ENCODE data around the gene FAM78A.

The FAM78A gene

DNA sequence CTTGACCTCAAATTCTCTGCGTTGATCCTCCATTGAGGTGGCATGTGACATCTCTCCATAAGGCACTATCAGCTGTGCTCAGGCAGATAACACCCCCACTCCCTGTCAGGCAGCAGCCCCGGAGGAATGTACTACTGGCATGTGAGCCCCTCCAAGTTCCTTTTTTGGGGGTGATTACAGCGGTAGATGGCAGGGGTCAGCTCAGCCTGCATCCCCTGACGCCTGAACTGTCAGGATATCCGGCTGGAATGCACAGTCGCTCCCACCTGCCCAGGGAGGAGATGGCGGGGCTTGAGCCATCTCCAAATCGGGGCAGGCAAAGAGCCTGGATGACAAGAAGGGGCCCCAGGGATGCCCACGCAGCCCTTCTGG lies 40.8 kb downstream of the FAM78A start:
- Histone ChIP-seq H3F3A (ENCODE audit: insufficient read depth, low read length) (peaks cover 12% of the 10 kb centered on the region), H3K4me3 (ENCODE audit: low read length) (no peak overlapping the region), H3K27me3 (replicated peaks; ENCODE audit: insufficient read depth, low read length) (no peaks in the 10 kb centered on the region), H2AFZ (ENCODE audit: low read length) (no peak overlapping the region), H3K79me2 (ENCODE audit: low read length) (no peaks in the 10 kb centered on the region), H3K36me3 (replicated peaks; ENCODE audit: insufficient read depth, low read length) (peaks cover 4% of the 10 kb centered on the region; the same call in 1 of the 2 replicates), H3K4me1 (ENCODE audit: low read length) (peaks cover 22% of the 10 kb centered on the region), H3K9ac (ENCODE audit: low read length) (no peak overlapping the region), H3K4me2 (ENCODE audit: low read depth, low read length) (no peak overlapping the region), H3K9me3 (replicated peaks; ENCODE audit: insufficient read depth, low read length) (no peaks in the 10 kb centered on the region), H4K20me1 (ENCODE audit: insufficient read depth, low read length) (no peaks in the 10 kb centered on the region), H3K27ac (ENCODE audit: low read length) (no peak overlapping the region), H3K9me2 (replicated peaks; ENCODE audit: insufficient read depth, low read length) (no peaks in the 10 kb centered on the region)
- no peak for DNase-seq
- TF ChIP-seq, protein P1, sequence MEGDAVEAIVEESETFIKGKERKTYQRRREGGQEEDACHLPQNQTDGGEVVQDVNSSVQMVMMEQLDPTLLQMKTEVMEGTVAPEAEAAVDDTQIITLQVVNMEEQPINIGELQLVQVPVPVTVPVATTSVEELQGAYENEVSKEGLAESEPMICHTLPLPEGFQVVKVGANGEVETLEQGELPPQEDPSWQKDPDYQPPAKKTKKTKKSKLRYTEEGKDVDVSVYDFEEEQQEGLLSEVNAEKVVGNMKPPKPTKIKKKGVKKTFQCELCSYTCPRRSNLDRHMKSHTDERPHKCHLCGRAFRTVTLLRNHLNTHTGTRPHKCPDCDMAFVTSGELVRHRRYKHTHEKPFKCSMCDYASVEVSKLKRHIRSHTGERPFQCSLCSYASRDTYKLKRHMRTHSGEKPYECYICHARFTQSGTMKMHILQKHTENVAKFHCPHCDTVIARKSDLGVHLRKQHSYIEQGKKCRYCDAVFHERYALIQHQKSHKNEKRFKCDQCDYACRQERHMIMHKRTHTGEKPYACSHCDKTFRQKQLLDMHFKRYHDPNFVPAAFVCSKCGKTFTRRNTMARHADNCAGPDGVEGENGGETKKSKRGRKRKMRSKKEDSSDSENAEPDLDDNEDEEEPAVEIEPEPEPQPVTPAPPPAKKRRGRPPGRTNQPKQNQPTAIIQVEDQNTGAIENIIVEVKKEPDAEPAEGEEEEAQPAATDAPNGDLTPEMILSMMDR (IDR thresholded peaks at IDR 0.05; ENCODE audit: low read length) = no peak
- TF ChIP-seq EZH2 (optimal IDR thresholded peaks at IDR 0.05; ENCODE audit: low read depth, low read length) = no peak
- no peak for TF ChIP-seq EZH2phosphoT487 (IDR thresholded peaks at IDR 0.05; ENCODE audit: low read length)

DNA sequence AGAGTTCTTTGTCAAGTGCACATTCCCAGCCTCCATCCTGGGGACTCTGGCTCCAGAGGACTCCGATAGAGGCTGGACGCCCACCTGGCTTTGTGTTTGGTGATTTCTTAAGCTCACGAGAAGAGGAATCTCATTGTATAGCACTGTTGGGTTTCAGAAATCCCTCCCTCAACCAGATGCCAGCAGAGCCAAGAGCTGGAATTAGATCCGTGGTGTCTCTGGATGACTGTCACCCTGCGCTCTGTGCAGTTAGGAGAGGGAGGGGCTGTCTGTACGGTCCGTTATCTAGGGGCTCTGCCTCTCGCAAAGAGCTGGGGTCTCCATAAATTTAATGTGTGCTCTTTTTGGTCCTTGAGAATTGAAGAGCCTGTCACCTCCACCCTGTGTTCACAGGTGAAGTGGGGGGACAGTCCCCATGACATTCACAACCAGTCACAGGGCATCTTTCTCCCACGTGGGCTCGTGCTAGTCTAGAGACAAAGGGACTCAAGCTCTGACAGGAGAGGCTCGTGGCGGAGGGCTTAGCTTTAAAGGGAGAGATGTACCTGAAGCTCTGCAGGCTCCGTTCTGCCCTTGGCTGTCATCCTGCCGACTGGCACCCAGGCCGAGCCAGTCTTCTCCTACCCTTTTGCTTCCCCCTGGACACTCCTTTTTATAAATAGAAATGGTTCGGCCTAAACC lies 41.4 kb downstream of the FAM78A start:
- Histone ChIP-seq H3K4me3 (ENCODE audit: low read length) (no peak overlapping the region), H3K36me3 (replicated peaks; ENCODE audit: insufficient read depth, low read length) (peaks cover 4% of the 10 kb centered on the region; the same call in 1 of the 2 replicates), H3F3A (ENCODE audit: insufficient read depth, low read length) (peaks cover 12% of the 10 kb centered on the region), H3K27ac (ENCODE audit: low read length) (no peak overlapping the region), H3K27me3 (replicated peaks; ENCODE audit: insufficient read depth, low read length) (no peaks in the 10 kb centered on the region), H2AFZ (ENCODE audit: low read length) (no peak overlapping the region), H3K4me2 (ENCODE audit: low read depth, low read length) (no peak overlapping the region), H3K9ac (ENCODE audit: low read length) (no peak overlapping the region), H3K9me3 (replicated peaks; ENCODE audit: insufficient read depth, low read length) (no peaks in the 10 kb centered on the region), H3K79me2 (ENCODE audit: low read length) (no peaks in the 10 kb centered on the region), H4K20me1 (ENCODE audit: insufficient read depth, low read length) (no peaks in the 10 kb centered on the region), H3K4me1 (ENCODE audit: low read length) (peaks cover 22% of the 10 kb centered on the region), H3K9me2 (replicated peaks; ENCODE audit: insufficient read depth, low read length) (no peaks in the 10 kb centered on the region)
- no peak for TF ChIP-seq EZH2 (optimal IDR thresholded peaks at IDR 0.05; ENCODE audit: low read depth, low read length)
- TF ChIP-seq, protein P1 (IDR thresholded peaks at IDR 0.05; ENCODE audit: low read length) = no peak
- no peak for TF ChIP-seq EZH2phosphoT487 (IDR thresholded peaks at IDR 0.05; ENCODE audit: low read length)
- DNase-seq = no peak

DNA sequence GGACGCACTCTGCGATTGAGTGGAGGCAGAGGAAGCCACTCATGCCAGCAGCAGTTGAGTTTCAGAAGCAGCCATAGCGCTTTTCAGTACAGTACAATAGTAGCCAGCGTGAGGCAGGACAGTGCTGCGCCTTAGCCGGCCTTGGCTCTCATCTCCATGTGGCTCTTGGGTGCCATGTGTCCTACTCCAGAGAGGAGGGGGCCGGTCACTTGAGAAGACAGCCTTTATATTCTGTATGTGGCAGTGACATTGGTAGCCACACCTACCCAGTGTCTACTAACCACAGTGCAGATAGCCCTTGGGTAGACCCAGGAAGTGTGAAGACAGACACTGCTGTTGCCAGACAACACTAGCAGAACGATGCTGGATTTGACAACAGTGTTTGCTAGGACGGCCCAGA lies 42.3 kb downstream of the FAM78A start:
- no peaks in the 10 kb centered on the region for H3K9me2 ChIP-seq (replicated peaks; ENCODE audit: insufficient read depth, low read length)
- H3K4me3 ChIP-seq (ENCODE audit: low read length) = no peak overlapping the region
- no peak overlapping the region for H3K4me2 ChIP-seq (ENCODE audit: low read depth, low read length)
- H3K27me3 ChIP-seq (replicated peaks; ENCODE audit: insufficient read depth, low read length) = no peaks in the 10 kb centered on the region
- H3F3A ChIP-seq (ENCODE audit: insufficient read depth, low read length) = peaks cover 12% of the 10 kb centered on the region
- H3K4me1 ChIP-seq (ENCODE audit: low read length) = peaks cover 16% of the 10 kb centered on the region
- no peak for DNase-seq
- H3K79me2 ChIP-seq (ENCODE audit: low read length) = no peaks in the 10 kb centered on the region
- peaks cover 7% of the 10 kb centered on the region; the same call in 1 of the 2 replicates for H3K36me3 ChIP-seq (replicated peaks; ENCODE audit: insufficient read depth, low read length)
- TF ChIP-seq, protein P1 (IDR thresholded peaks at IDR 0.05; ENCODE audit: low read length) = no peak
- TF ChIP-seq EZH2phosphoT487 (IDR thresholded peaks at IDR 0.05; ENCODE audit: low read length) = no peak
- no peak for TF ChIP-seq EZH2 (optimal IDR thresholded peaks at IDR 0.05; ENCODE audit: low read depth, low read length)
- no peaks in the 10 kb centered on the region for H3K9me3 ChIP-seq (replicated peaks; ENCODE audit: insufficient read depth, low read length)
- H3K9ac ChIP-seq (ENCODE audit: low read length) = no peak overlapping the region
- H3K27ac ChIP-seq (ENCODE audit: low read length) = no peak overlapping the region
- no peaks in the 10 kb centered on the region for H4K20me1 ChIP-seq (ENCODE audit: insufficient read depth, low read length)
- no peak overlapping the region for H2AFZ ChIP-seq (ENCODE audit: low read length)
